ENCODE data around the gene CDH19. TPM values are rescaled to one million over a fixed set of nuclear protein-coding genes. Genes with fewer than 3 reads are reported as not detected.

Gene CDH19
- total RNA-seq, 2 donors from 2014 or later: 0.55 to 3.4 TPM

GRCh38 chr18:66641056-66641455 lies 37.2 kb upstream of the CDH19 start:
- intact Hi-C loops (cut with DNase I): no loop called here
- Histone ChIP-seq H3K4me1 (replicated peaks) (no peaks in the 10 kb centered on the region), H3K4me3 (no peak overlapping the region), H3K9me3 (no peaks in the 10 kb centered on the region), H3K27ac (no peak overlapping the region), H3K36me3 (no peaks in the 10 kb centered on the region), H3K27me3 (replicated peaks; ENCODE audit: insufficient read depth) (no peaks in the 10 kb centered on the region)
- DNase-seq (ENCODE audit: low spot score): no peak
- no peak for TF ChIP-seq POLR2A (IDR thresholded peaks at IDR 0.05)
- no peak for TF ChIP-seq CTCF (IDR thresholded peaks at IDR 0.05)
- no peak for TF ChIP-seq POLR2AphosphoS5 (IDR thresholded peaks at IDR 0.05)
- 88% methylated on average over 4 of the region's 4 CpGs for WGBS

GRCh38 chr18:66640431-66640830 lies 36.5 kb upstream of the CDH19 start:
- no peak for DNase-seq (ENCODE audit: low spot score)
- H3K4me1 ChIP-seq (replicated peaks): no peaks in the 10 kb centered on the region
- H3K27me3 ChIP-seq (replicated peaks; ENCODE audit: insufficient read depth): no peaks in the 10 kb centered on the region
- intact Hi-C loops (cut with DNase I): no loop called here
- no peaks in the 10 kb centered on the region for H3K36me3 ChIP-seq
- no peaks in the 10 kb centered on the region for H3K9me3 ChIP-seq
- TF ChIP-seq CTCF (IDR thresholded peaks at IDR 0.05): no peak
- TF ChIP-seq POLR2AphosphoS5 (IDR thresholded peaks at IDR 0.05): no peak
- TF ChIP-seq POLR2A (IDR thresholded peaks at IDR 0.05): no peak
- H3K27ac ChIP-seq: no peak overlapping the region
- no peak overlapping the region for H3K4me3 ChIP-seq
- 58% methylated on average over 4 of the region's 4 CpGs for WGBS

GRCh38 chr18:66638856-66639629 lies 35.2 kb upstream of the CDH19 start:
- 75% methylated on average over 5 of the region's 5 CpGs for WGBS
- no peak for DNase-seq (ENCODE audit: low spot score)
- Histone ChIP-seq H3K4me3 (no peak overlapping the region), H3K36me3 (no peaks in the 10 kb centered on the region), H3K27me3 (replicated peaks; ENCODE audit: insufficient read depth) (no peaks in the 10 kb centered on the region), H3K9me3 (no peaks in the 10 kb centered on the region), H3K4me1 (replicated peaks) (no peaks in the 10 kb centered on the region), H3K27ac (no peak overlapping the region)
- intact Hi-C loops (cut with DNase I): no loop called here
- TF ChIP-seq POLR2AphosphoS5 (IDR thresholded peaks at IDR 0.05) (no peak), CTCF (IDR thresholded peaks at IDR 0.05) (no peak), POLR2A (IDR thresholded peaks at IDR 0.05) (no peak)

- Histone ChIP-seq H3K27me3 (replicated peaks; ENCODE audit: insufficient read depth) (no peaks in the 10 kb centered on the region), H3K4me1 (replicated peaks) (no peaks in the 10 kb centered on the region), H3K27ac (no peak overlapping the region), H3K9me3 (no peaks in the 10 kb centered on the region), H3K4me3 (no peak overlapping the region), H3K36me3 (no peaks in the 10 kb centered on the region)
- DNase-seq (ENCODE audit: low spot score): no peak
- TF ChIP-seq CTCF (IDR thresholded peaks at IDR 0.05): no peak
- TF ChIP-seq POLR2A (IDR thresholded peaks at IDR 0.05): no peak
- no peak for TF ChIP-seq POLR2AphosphoS5 (IDR thresholded peaks at IDR 0.05)
- intact Hi-C loops (cut with DNase I): no loop called here
Measured at GRCh38 chr18:66635342-66635741, 31.5 kb upstream of the CDH19 start.

- TF ChIP-seq POLR2A (IDR thresholded peaks at IDR 0.05): no peak
- DNase-seq (ENCODE audit: low spot score): no peak
- H3K4me1 ChIP-seq (replicated peaks): no peaks in the 10 kb centered on the region
- no peaks in the 10 kb centered on the region for H3K36me3 ChIP-seq
- H3K27me3 ChIP-seq (replicated peaks; ENCODE audit: insufficient read depth): no peaks in the 10 kb centered on the region
- intact Hi-C loops (cut with DNase I): no loop called here
- 85% methylated on average over 1 of the region's 1 CpG for WGBS
- H3K4me3 ChIP-seq: no peak overlapping the region
- no peak overlapping the region for H3K27ac ChIP-seq
- no peaks in the 10 kb centered on the region for H3K9me3 ChIP-seq
Measured at GRCh38 chr18:66632756-66633155, 28.9 kb upstream of the CDH19 start.
